GM12878 (cell line): ENCODE measurements around the gene PITPNM1. TPM values are rescaled to one million over a fixed set of nuclear protein-coding genes. Genes with fewer than 3 reads are reported as not detected.

Source experiments
- BHLHE40 ChIP-seq, 2 experiments: fragments of 450-650 bp in 1 of 2; IDR thresholded peaks; 2 replicates each; pipeline ENCODE4 v1.6.1; 2011 to 2017; ENCODE audit warnings: low read depth in 2 of 2, borderline replicate concordance in 1 of 2, improper control_type of control experiment in 1 of 2, low read length in 1 of 2, mild to moderate bottlenecking in 1 of 2
- CREM ChIP-seq: IDR thresholded peaks from 2 replicates; pipeline ENCODE4 v1.6.1; 2014; ENCODE audit warnings: antibody characterized with exemption, low read depth
- CUX1 ChIP-seq: IDR thresholded peaks from 2 replicates; pipeline ENCODE4 v1.6.1; 2012; ENCODE audit warnings: improper control_type of control experiment, low read depth, low read length; ENCODE audit not compliant: insufficient replicate concordance
- EP300 ChIP-seq, 2 experiments: fragments of 150-350 bp in 1 of 2; IDR thresholded peaks; 2 replicates each; pipeline ENCODE4 v1.6.1; 2011 to 2012; ENCODE audit warnings: low read depth in 2 of 2, low read length in 2 of 2, borderline replicate concordance in 1 of 2, improper control_type of control experiment in 1 of 2, inconsistent platforms in 1 of 2; ENCODE audit not compliant: control insufficient read depth in 1 of 2
- IRF5 ChIP-seq: fragments of 450-650 bp; IDR thresholded peaks from 2 replicates; pipeline ENCODE4 v1.6.1; 2017; ENCODE audit warnings: borderline replicate concordance
- MEF2B ChIP-seq: fragments of 450-650 bp; IDR thresholded peaks from 2 replicates; pipeline ENCODE4 v1.6.1; 2018; ENCODE audit warnings: mild to moderate bottlenecking, moderate library complexity; ENCODE audit not compliant: partially characterized antibody, poor library complexity, severe bottlenecking
- NKRF ChIP-seq: fragments of 450-650 bp; conservative IDR thresholded peaks from 2 replicates; pipeline ENCODE4 v1.6.1; 2017; ENCODE audit warnings: mild to moderate bottlenecking, moderate library complexity
- POLR2A ChIP-seq: IDR thresholded peaks from 2 replicates; pipeline ENCODE4 v1.6.1; 2011; ENCODE audit warnings: low read depth, mild to moderate bottlenecking, low read length
- RCOR1 ChIP-seq: conservative IDR thresholded peaks from 2 replicates; pipeline ENCODE4 v1.6.1; 2012; ENCODE audit warnings: low read depth, low read length, improper control_type of control experiment
- RELB ChIP-seq: fragments of 450-650 bp; IDR thresholded peaks from 2 replicates; pipeline ENCODE4 v1.6.1; 2017; ENCODE audit warnings: low read depth, mild to moderate bottlenecking, moderate library complexity
- TBL1XR1 ChIP-seq: IDR thresholded peaks from 2 replicates; pipeline ENCODE4 v1.6.1; 2012; ENCODE audit warnings: low read depth, low read length, improper control_type of control experiment
- ZZZ3 ChIP-seq: IDR thresholded peaks from 2 replicates; pipeline ENCODE4 v1.6.1; 2011; ENCODE audit warnings: low read depth; ENCODE audit not compliant: control insufficient read depth, insufficient read length
- polyA plus RNA-seq, 11 experiments: library from polyadenylated mRNA; depleted of rRNA in 4 of 11; unstranded in 6 of 11; stranded (reverse) in 5 of 11; fragments of >200 nt; fragmentation: Nextera tagmentation in 4 of 11; fragmentation: Illumina TruSeq in 1 of 11; extraction: Ambion mirVana in 4 of 11; extraction: Trizol in 1 of 11; gene quantifications; 1 replicate in 1 of 11; 2 replicates in 10 of 11; pipeline versions ENCODE4 v1.2.1 to v1.2.3, GENCODE V29; 2011 to 2016; ENCODE audit warnings: inconsistent platforms in 2 of 11, missing spikeins in 2 of 11, low read depth in 1 of 11
- total RNA-seq, 4 experiments: library from RNA; depleted of rRNA in 3 of 4; stranded (reverse); fragments of >200 nt in 3 of 4; fragmentation: Illumina TruSeq in 1 of 4; extraction: Trizol in 1 of 4; gene quantifications; 2 replicates each; pipeline versions ENCODE4 v1.2.1 to v1.2.3, GENCODE V29; 2013 to 2021
- TF ChIP-seq, protein P1 (sequence below): fragments of 150-350 bp; IDR thresholded peaks from 2 replicates; pipeline ENCODE4 v1.6.1; 2016; ENCODE audit warnings: low read depth, low read length

Gene PITPNM1
- total and polyA plus RNA-seq, 10 of the 15 experiments (the other 5 are each of a cell fraction or from before 2014, with no cell fraction given), result 0.11 to 56.8 (median 16.5) TPM

GRCh38 chr11:67505605-67506396 is 638 bp upstream of the PITPNM1 start (continued):
- TF ChIP-seq NKRF (peak; percentile 43; the same call in 1 of the 2 replicates), TBL1XR1 (no peak), RELB (peak; percentile 62; the same call in 1 of the 2 replicates), POLR2A (peak; percentile 46), EP300 (IDR thresholded peaks at IDR 0.05; ENCODE audit: borderline replicate concordance in 1 of 2, control insufficient read depth in 1 of 2, low read depth in 2 of 2, low read length in 2 of 2) (no peak), RCOR1 (peak; percentile 80; the same call in 1 of the 2 replicates), IRF5 (no peak), MEF2B (no peak), BHLHE40 (IDR thresholded peaks at IDR 0.05; ENCODE audit: borderline replicate concordance in 1 of 2, low read depth in 2 of 2, low read length in 1 of 2) (peak; percentile 36 to 62; a peak in 1 of 4 replicates), CUX1 (no peak), CREM (peak; percentile 16; the same call in 1 of the 2 replicates), ZZZ3 (no peak)
- TF ChIP-seq, protein P1, sequence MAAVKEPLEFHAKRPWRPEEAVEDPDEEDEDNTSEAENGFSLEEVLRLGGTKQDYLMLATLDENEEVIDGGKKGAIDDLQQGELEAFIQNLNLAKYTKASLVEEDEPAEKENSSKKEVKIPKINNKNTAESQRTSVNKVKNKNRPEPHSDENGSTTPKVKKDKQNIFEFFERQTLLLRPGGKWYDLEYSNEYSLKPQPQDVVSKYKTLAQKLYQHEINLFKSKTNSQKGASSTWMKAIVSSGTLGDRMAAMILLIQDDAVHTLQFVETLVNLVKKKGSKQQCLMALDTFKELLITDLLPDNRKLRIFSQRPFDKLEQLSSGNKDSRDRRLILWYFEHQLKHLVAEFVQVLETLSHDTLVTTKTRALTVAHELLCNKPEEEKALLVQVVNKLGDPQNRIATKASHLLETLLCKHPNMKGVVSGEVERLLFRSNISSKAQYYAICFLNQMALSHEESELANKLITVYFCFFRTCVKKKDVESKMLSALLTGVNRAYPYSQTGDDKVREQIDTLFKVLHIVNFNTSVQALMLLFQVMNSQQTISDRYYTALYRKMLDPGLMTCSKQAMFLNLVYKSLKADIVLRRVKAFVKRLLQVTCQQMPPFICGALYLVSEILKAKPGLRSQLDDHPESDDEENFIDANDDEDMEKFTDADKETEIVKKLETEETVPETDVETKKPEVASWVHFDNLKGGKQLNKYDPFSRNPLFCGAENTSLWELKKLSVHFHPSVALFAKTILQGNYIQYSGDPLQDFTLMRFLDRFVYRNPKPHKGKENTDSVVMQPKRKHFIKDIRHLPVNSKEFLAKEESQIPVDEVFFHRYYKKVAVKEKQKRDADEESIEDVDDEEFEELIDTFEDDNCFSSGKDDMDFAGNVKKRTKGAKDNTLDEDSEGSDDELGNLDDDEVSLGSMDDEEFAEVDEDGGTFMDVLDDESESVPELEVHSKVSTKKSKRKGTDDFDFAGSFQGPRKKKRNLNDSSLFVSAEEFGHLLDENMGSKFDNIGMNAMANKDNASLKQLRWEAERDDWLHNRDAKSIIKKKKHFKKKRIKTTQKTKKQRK, result no peak
